Measurements from ENCODE around the gene SLC22A17.

Gene SLC22A17

GRCh38 chr14:23361320-23361719, 8.6 kb upstream of the SLC22A17 start:
- no peak for DNase-seq

GRCh38 chr14:23360496-23360895, 7.8 kb upstream of the SLC22A17 start:
- DNase-seq, result no peak

- DNase-seq, result no peak
Measured at GRCh38 chr14:23359722-23360447, 7.2 kb upstream of the SLC22A17 start.

GRCh38 chr14:23359167-23359626, 6.5 kb upstream of the SLC22A17 start:
- no peak for DNase-seq

- no peak for DNase-seq
Measured at GRCh38 chr14:23358553-23359166, 6.0 kb upstream of the SLC22A17 start.

GRCh38 chr14:23358042-23358441, 5.4 kb upstream of the SLC22A17 start:
- DNase-seq, result no peak

GRCh38 chr14:23357261-23357660, 4.6 kb upstream of the SLC22A17 start:
- no peak for DNase-seq

- no peak for DNase-seq
Measured at GRCh38 chr14:23356662-23357061, 4.0 kb upstream of the SLC22A17 start.

- DNase-seq, result no peak
Measured at GRCh38 chr14:23355871-23356435, 3.3 kb upstream of the SLC22A17 start.

- no peak for DNase-seq
Measured at GRCh38 chr14:23354990-23355389, 2.3 kb upstream of the SLC22A17 start.

GRCh38 chr14:23353433-23353780, 720 bp upstream of the SLC22A17 start:
- DNase-seq, result no peak

- no peak for DNase-seq
Measured at GRCh38 chr14:23351681-23352505, 794 bp downstream of the SLC22A17 start.

GRCh38 chr14:23349156-23349845, 3.4 kb downstream of the SLC22A17 start:
- DNase-seq, result no peak

- no peak for DNase-seq
Measured at GRCh38 chr14:23348297-23348655, 4.4 kb downstream of the SLC22A17 start.

GRCh38 chr14:23347406-23348296, 5.0 kb downstream of the SLC22A17 start:
- no peak for DNase-seq

GRCh38 chr14:23346693-23347405, 5.8 kb downstream of the SLC22A17 start:
- no peak for DNase-seq

GRCh38 chr14:23345987-23346692, 6.5 kb downstream of the SLC22A17 start:
- no peak for DNase-seq

- no peak for DNase-seq
Measured at GRCh38 chr14:23344481-23344880, 8.2 kb downstream of the SLC22A17 start.

- no peak for DNase-seq
Measured at GRCh38 chr14:23339506-23340268, 13.0 kb downstream of the SLC22A17 start.

GRCh38 chr14:23335623-23336022, 17.1 kb downstream of the SLC22A17 start:
- DNase-seq, result no peak

All from NK-92 treated with Interleukin-12 subunit alpha and Interleukin-12 subunit beta, amount 100 ng/mL, for 24 hours (cell line).